ENCODE data around the gene RGS12. TPM values are rescaled to one million over a fixed set of nuclear protein-coding genes. Genes with fewer than 3 reads are reported as not detected.

The RGS12 gene
- total and polyA plus RNA-seq, 2 experiments from 2014 or later, result 8.0 to 19.0 TPM

GRCh38 chr4:3253808-3254207 is 39.0 kb upstream of the RGS12 start:
- Histone ChIP-seq H3K4me3 (no peak overlapping the region), H3K79me2 (replicated peaks; ENCODE audit: insufficient read depth) (no peaks in the 10 kb centered on the region), H2AFZ (no peak overlapping the region), H3K27ac (ENCODE audit: low read depth) (no peak overlapping the region), H3F3A (replicated peaks; ENCODE audit: low read depth) (no peaks in the 10 kb centered on the region), H3K27me3 (ENCODE audit: insufficient read depth) (no peaks in the 10 kb centered on the region), H4K20me1 (replicated peaks; ENCODE audit: insufficient read depth) (no peaks in the 10 kb centered on the region), H3K36me3 (ENCODE audit: insufficient read depth) (no peaks in the 10 kb centered on the region), H3K4me1 (ENCODE audit: insufficient read depth) (no peaks in the 10 kb centered on the region), H3K4me2 (no peak overlapping the region), H3K9me2 (ENCODE audit: insufficient read depth) (no peaks in the 10 kb centered on the region)
- Mint-ChIP-seq H3K9me3 (no peaks in the 10 kb centered on the region; the same call in 2 of the 3 replicates), H3K27ac (no peak overlapping the region), H3K4me1 (peaks cover 6% of the 10 kb centered on the region), H3K4me3 (no peak overlapping the region), H3K36me3 (ENCODE audit: low read depth) (no peaks in the 10 kb centered on the region; the same call in 2 of the 3 replicates), H3K27me3 (ENCODE audit: insufficient read depth, low read depth, poor library complexity) (peaks cover 4% of the 10 kb centered on the region)
- no peak for DNase-seq (ENCODE audit: low spot score)
- no peak for TF ChIP-seq ETS1 (IDR thresholded peaks at IDR 0.05)
- no peak for ATAC-seq

GRCh38 chr4:3254302-3255131 is 38.3 kb upstream of the RGS12 start:
- H3K36me3 ChIP-seq (ENCODE audit: insufficient read depth), result no peaks in the 10 kb centered on the region
- Mint-ChIP-seq H3K9me3 (no peaks in the 10 kb centered on the region; the same call in 2 of the 3 replicates), H3K36me3 (ENCODE audit: low read depth) (no peaks in the 10 kb centered on the region; the same call in 2 of the 3 replicates), H3K4me3 (no peak overlapping the region), H3K4me1 (peaks cover 4% of the 10 kb centered on the region), H3K27ac (no peak overlapping the region), H3K27me3 (ENCODE audit: insufficient read depth, low read depth, poor library complexity) (peaks cover 4% of the 10 kb centered on the region)
- H3F3A ChIP-seq (replicated peaks; ENCODE audit: low read depth), result no peaks in the 10 kb centered on the region
- no peak for ATAC-seq
- H3K27ac ChIP-seq (ENCODE audit: low read depth), result no peak overlapping the region
- DNase-seq (ENCODE audit: low spot score), result no peak
- no peak overlapping the region for H2AFZ ChIP-seq
- no peaks in the 10 kb centered on the region for H3K9me2 ChIP-seq (ENCODE audit: insufficient read depth)
- H3K27me3 ChIP-seq (ENCODE audit: insufficient read depth), result no peaks in the 10 kb centered on the region
- H3K4me3 ChIP-seq, result no peak overlapping the region
- H4K20me1 ChIP-seq (replicated peaks; ENCODE audit: insufficient read depth), result no peaks in the 10 kb centered on the region
- H3K79me2 ChIP-seq (replicated peaks; ENCODE audit: insufficient read depth), result no peaks in the 10 kb centered on the region
- H3K4me1 ChIP-seq (ENCODE audit: insufficient read depth), result no peaks in the 10 kb centered on the region
- no peak overlapping the region for H3K4me2 ChIP-seq
- no peak for TF ChIP-seq STAT1 (IDR thresholded peaks at IDR 0.05; ENCODE audit: unreplicated experiment)
- no peak for TF ChIP-seq ZNF114 (CRISPR knock-in tag; IDR thresholded peaks at IDR 0.05)
- no peak for TF ChIP-seq NANOG (IDR thresholded peaks at IDR 0.05; ENCODE audit: borderline replicate concordance)
- no peak for TF ChIP-seq CREB1 (CRISPR knock-in tag; IDR thresholded peaks at IDR 0.05; ENCODE audit: low read depth)
- TF ChIP-seq REST (IDR thresholded peaks at IDR 0.05; ENCODE audit: unreplicated experiment), result no peak
- no peak for TF ChIP-seq ETS1 (IDR thresholded peaks at IDR 0.05)
- no peak for TF ChIP-seq CTCF (conservative IDR thresholded peaks at IDR 0.05; ENCODE audit: low read depth in 2 of 2)
- TF ChIP-seq ZNF331 (CRISPR knock-in tag; IDR thresholded peaks at IDR 0.05; ENCODE audit: low read depth), result no peak

Data from GM23338 (cell line).